Amniotic epithelial cell (primary cell): Measurements from ENCODE around the gene PRMT3.
"Not testable (repeated sequence)": the region's sequence is repeated elsewhere in the genome, so short reads cannot be mapped to it uniquely, and the experiment has no call there.

Experiments used
- DNase-seq: peaks from one replicate; pipeline ENCODE4 v3.0.0-alpha.2; 2010; ENCODE audit warnings: low read depth

The PRMT3 gene

DNA sequence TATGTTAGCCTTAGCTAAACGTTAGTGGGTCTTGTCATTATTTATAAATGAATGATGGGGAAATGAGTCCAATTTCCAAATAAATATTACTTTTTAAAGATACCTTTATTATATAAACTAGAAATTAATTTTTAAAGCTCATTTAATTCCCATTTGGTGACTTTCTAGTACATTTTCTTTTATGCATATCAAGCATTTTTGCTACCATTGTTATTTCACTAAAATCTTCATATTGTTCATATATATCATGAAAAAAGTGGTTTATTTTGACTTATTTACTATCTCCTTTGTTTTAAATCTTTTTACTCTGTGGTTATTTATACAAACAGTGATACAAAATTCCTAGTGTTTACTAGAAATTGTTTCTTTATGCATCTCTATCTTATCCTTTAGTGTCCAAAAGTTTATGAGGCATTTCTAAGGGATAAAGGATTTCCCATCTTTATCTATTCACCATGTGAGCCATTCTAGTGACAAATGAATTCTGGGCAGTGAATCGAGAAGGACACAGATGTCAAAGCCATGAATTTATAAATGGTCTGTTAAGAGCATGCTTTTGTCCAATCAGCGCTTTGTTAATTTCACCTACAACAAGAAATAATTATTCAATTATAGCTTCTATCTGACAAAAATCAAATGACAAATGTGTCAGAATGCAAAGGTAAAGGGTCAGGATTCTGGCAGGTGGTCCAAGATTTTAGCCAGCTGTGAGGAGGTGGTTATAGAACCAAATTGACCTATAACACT lies 70.6 kb downstream of the PRMT3 start:
- DNase-seq: no peak

DNA sequence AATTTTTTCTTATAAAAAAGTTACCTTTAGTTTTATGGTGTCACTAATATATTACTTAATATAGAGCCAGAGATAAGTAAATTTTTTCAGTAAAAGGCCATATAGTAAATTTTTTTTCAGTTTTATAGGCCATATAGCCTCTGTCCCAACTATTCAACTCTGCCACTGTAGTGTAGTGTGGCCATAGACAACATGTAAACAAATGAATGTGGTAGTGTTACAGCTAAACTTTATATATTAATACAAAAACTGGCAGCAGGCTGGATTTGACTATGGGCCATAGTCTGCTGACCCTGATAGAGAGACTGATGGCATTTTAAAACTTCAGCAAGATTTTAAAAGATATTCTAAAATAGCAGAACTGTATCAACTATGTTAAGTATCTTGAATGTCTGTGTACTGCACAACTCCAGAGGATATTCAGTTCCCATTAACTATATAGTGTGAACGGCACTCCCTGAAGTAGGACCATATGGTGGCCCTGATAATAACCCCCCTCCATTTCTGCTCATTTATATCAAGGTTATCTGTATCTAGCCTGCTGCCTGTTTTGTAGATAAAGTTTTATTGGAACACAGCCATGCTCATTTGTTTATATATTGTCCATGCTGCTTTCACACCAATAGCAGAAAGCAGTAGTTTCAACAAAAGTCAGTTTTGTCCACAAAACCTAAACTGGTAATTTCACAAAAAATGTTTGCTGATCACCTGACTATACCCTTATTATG lies 71.6 kb downstream of the PRMT3 start:
- no peak for DNase-seq

DNA sequence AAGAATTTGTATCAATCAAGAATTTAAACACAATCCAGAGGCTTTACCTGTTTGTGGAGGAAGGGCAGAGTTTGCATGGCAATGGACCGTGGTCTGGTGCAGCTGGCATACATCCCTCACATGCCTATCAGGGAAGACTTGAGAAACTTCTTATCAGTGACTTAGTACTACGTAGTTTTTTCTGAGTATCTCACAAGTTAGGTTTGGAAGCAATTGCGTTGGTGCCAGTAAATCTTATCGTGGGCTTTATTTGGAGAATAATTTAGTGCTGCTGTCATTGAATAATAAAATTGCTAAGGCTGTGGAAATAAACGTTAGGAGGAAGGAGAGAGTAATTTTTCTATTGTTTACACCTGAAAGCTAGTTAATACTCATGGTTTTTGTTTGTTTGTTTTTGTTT lies 72.3 kb downstream of the PRMT3 start:
- peak; percentile 77 for DNase-seq

DNA sequence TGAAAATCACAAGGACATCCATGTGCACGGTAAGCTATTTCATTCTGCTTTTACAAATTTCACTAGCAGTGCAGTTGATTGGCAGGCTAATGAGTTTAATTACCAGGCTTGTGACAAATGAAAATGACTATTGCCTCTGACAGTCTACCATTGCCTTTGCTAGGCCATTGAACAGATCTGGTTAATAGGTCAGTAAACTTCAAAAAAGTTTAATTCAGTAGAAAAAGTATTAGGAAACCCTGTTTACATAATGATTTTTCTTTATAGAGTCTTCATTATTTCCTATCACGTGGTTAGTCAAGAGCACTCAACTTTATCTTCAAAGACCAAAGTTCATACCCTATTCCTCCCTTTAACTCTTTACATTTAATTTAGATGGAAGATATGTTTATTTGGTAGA lies 77.0 kb downstream of the PRMT3 start:
- no peak for DNase-seq

DNA sequence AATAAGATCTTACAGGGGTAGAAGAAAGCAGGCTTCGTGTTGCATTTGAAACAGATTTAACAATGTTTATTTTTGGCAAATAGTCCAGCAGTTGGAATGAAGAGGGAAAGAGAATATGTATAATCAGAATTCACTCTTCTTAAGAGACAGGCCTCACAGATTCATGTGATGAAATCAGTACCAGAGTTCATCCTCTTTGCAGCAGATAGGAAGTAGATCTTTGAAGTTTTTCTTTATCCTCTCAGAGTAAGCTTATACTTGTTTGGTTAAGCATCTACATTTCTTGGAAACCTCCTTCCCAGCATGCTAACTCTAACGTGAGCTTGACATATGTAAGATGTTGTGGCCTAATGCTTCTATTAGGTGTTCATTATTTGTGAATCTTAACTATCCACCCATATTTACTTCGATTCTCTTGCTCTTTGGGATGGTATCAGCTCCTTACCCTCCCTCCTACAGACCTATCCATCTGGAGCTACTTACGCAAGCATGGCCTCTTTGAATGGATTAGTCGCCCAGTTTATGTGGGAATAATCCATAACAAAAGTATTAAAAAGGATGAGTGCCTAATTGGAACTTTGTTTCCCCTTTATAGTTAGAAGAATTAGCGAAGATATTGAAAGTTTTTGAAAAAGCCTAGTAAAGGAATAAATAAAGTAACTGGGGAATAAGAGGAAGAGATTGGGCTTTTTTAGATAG lies 80.1 kb downstream of the PRMT3 start:
- no peak for DNase-seq

DNA sequence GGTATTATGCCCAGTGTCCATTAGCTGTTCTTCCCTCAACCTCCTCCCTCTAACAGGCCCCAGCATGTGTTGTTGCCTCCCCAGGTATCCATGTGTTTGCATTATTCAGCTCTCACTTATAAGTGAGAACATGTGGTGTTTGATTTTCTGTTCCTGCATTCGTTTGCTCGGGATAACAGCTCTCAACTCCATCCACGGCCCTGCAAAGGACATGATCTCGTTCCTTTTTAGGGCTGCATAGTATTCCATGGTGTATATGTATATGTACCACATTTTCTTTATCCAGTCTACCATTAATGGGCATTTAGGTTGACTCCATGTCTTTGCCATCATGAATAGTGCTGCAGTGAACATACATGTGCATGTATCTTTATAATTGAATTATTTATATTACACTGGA lies 82.8 kb downstream of the PRMT3 start:
- DNase-seq: no peak

DNA sequence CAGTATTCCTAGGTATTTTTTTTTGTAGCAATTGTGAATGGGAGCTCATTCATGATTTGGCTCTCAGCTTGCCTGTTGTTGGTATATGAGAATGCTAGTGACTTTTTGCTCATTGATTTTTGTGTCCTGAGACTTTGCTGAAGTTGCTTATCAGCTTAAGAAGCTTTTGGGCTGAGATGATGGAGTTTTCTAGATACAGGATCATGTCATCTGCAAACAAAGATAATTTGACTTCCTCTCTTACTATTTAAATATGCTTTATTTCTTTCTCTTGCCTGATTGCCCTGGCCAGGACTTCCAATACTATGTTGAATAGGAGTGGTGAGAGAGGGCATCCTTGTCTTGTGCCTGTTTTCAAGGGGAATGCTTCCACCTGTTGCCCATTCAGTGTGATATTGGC lies 84.4 kb downstream of the PRMT3 start:
- DNase-seq: not testable (repeated sequence)

DNA sequence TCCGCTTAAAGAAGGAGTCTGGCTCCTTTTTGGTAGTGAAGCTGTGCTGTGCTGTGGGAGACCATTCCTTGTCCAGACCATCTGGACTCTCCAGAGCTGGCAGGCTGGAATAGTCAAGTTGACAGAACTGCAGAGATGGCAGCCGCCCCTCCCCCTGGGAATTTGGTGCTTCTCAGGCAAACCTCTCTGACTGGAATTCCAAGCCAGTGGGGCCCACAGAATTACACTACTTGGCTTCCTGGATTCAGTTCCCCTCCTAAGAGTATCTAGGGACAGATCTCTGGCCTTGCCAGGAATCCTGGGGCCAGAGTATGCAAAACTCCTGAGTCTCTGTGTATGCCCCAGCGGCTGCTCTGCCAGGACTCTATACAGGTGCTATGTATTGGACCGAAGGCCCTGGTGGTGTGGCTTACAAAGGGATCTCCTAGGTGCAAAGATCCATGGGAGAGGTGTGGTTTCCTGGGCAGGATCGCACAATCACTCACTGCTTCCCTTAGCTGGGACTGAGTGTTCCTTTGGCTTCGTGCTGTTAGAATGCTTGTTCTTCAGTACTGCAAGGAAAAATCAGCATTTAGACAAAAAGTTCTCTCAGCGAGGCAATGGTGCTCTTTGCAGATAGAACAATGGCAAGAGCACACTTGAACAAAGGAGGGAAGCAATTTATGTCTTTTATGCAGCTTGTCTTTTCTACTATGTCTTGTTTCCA lies 86.8 kb downstream of the PRMT3 start:
- no peak for DNase-seq

GRCh38 chr11:20474882-20475517 lies 87.5 kb downstream of the PRMT3 start:
- DNase-seq: no peak

GRCh38 chr11:20477418-20478090 lies 90.0 kb downstream of the PRMT3 start:
- DNase-seq: no peak

GRCh38 chr11:20479513-20479912 lies 92.0 kb downstream of the PRMT3 start:
- DNase-seq: no peak

GRCh38 chr11:20483931-20484330 lies 96.4 kb downstream of the PRMT3 start:
- no peak for DNase-seq

- not testable (repeated sequence) for DNase-seq
Measured at GRCh38 chr11:20484416-20484815, 96.9 kb downstream of the PRMT3 start.

DNA sequence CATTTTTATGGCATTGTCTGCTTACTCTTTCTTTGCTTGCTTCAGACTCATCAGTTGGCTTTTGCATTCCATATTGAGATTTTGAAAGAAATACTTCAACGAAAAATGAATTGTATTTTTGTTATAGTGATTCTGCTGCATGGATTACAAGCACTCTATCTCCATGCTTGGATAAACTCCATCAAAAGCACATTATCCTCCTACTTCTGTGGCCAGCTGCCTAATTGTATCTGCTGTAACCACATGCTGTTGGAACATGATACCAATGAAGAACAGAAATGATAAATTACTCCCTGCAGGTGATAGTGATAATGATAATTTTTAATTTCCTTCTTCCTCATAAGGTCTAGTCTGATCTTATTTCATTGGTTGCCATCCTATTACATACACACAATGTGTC lies 100.8 kb downstream of the PRMT3 start:
- DNase-seq: no peak

DNA sequence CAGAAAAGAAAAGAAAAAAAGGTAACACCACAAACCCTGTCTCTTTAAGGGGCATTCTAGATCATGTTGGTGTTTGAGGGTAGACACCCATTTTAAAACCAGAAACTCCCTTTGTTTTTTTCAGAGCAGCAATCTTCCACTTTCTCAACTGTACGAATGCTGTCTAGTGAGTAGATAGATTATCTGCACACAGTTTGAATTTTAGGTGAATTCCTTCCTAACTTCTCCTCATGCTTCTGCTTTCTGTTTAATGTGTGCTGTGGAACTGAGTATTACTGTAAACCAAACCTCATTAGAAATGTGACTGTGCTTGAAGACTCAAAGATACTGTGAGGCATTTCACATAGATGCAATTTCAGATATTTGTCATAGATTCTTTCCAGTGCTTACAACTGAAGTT lies 102.4 kb downstream of the PRMT3 start:
- no peak for DNase-seq

DNA sequence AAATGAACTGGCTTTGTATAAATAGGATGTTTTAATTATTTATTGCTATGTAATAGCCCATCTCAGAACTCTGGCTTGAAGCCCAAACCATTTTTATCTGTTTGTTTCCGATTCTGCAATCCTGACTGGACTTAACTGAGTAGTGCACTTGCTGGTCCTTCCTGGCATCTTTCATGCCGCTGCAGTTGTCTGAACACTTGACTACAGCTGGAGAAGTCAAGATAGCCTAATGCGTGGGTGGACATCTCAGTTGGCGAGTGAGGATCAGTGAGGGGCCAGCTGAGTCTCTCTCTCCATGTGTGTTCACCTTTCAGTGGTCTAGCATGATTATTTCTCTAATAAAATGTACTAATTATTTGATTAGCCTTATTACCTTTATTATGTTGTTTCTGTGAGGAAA lies 105.8 kb downstream of the PRMT3 start:
- DNase-seq: peak; percentile 15

- no peak for DNase-seq
Measured at GRCh38 chr11:20497124-20497792, 109.7 kb downstream of the PRMT3 start.

DNA sequence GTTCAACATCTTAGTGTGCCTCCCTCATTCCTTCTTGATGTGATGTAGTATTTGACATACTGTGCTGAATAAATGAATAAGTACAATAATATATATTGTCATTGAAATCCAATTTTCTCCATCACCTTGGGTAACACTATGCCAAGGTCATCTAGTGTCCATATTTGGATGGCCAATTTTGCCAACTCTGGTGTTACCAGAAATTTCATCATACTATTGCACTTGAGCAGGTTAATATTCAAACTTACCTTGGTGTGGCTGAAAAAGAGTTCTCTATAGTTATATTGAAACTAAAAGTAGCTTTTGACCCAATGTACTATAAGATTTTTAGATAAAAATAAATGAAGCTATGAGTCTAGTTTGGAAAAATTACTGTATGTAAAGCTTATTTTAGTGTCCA lies 113.7 kb downstream of the PRMT3 start:
- DNase-seq: no peak

- peak; percentile 46 for DNase-seq
Measured at GRCh38 chr11:20501971-20502370, 114.5 kb downstream of the PRMT3 start.

- no peak for DNase-seq
Measured at GRCh38 chr11:20511982-20512381, 124.5 kb downstream of the PRMT3 start.

DNA sequence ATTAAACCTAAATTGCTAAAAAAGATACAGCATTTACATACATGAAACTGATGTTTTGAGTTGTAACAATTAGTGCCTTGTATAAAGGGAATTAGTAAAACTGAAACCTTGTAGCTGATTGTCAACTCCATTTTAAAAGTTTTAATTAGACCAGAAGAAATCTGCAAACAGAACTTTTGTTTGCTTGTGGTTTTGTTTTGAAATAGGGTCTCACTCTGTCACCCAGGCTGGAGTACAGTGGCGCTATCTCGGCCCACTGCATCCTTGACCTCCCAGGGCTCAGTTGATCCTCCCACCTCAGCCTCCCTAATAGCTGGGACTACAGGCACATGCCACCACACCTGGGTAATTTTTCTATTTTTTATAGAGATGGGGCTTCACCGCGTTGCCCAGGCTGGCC lies 125.4 kb downstream of the PRMT3 start:
- no peak for DNase-seq
